Neural cell (in vitro differentiated cells): ENCODE results near the gene DUSP18. TPM values are rescaled to one million over a fixed set of nuclear protein-coding genes. Genes with fewer than 3 reads are reported as not detected.
"Not testable (repeated sequence)": the region's sequence is repeated elsewhere in the genome, so short reads cannot be mapped to it uniquely, and the experiment has no call there.

Experiments used
- H2AFZ ChIP-seq: fragments of 200-600, 300-800 bp; sonication (generic), shearing (Covaris generic); 2 replicates; pipeline ENCODE4 v1.6.0; 2014; ENCODE audit warnings: low read depth, mild to moderate bottlenecking, antibody characterized with exemption, low read length, moderate library complexity
- H3F3A ChIP-seq: fragments of 200-600 bp; shearing (Covaris generic); 2 replicates; pipeline ENCODE4 v1.6.1; 2016; ENCODE audit warnings: mild to moderate bottlenecking, moderate library complexity, mixed read lengths, antibody characterized with exemption, low read length; ENCODE audit not compliant: insufficient read depth, poor library complexity, severe bottlenecking
- H3K27ac ChIP-seq: fragments of 200-600, 300-800 bp; sonication (generic), shearing (Covaris generic); 2 replicates; pipeline ENCODE4 v1.5.1; 2014; ENCODE audit warnings: mild to moderate bottlenecking, low read length, moderate library complexity
- H3K27me3 ChIP-seq: fragments of 300-800, 200-600 bp; sonication (generic), shearing (Covaris generic); 2 replicates; pipeline ENCODE4 v1.6.0; 2014; ENCODE audit warnings: mild to moderate bottlenecking, low read depth, low read length, moderate library complexity; ENCODE audit not compliant: insufficient read depth
- H3K36me3 ChIP-seq: fragments of 300-800, 200-600 bp; sonication (generic), shearing (Covaris generic); 2 replicates; pipeline ENCODE4 v1.5.1; 2014; ENCODE audit warnings: mild to moderate bottlenecking, antibody characterized with exemption, low read length, moderate library complexity; ENCODE audit not compliant: insufficient read depth
- H3K4me2 ChIP-seq: fragments of 300-800, 200-600 bp; sonication (generic), shearing (Covaris generic); 2 replicates; pipeline ENCODE4 v1.6.0; 2014; ENCODE audit warnings: mild to moderate bottlenecking, low read length
- H3K4me3 ChIP-seq: fragments of 300-800, 200-600 bp; sonication (generic), shearing (Covaris generic); 2 replicates; pipeline ENCODE4 v1.5.1; 2014; ENCODE audit warnings: mild to moderate bottlenecking, low read length, moderate library complexity
- H3K79me2 ChIP-seq: fragments of 200-600 bp; shearing (Covaris generic); replicated peaks from 2 replicates; pipeline ENCODE4 v1.6.0; 2014; ENCODE audit warnings: mild to moderate bottlenecking, low read length, moderate library complexity; ENCODE audit not compliant: insufficient read depth
- H3K9ac ChIP-seq: fragments of 300-800, 200-600 bp; sonication (generic), shearing (Covaris generic); 2 replicates; pipeline ENCODE4 v1.6.1; 2016; ENCODE audit warnings: mild to moderate bottlenecking, low read length, mixed read lengths
- H3K9me2 ChIP-seq: fragments of 200-600 bp; shearing (Covaris generic); 2 replicates; pipeline ENCODE4 v1.6.1; 2016; ENCODE audit warnings: mild to moderate bottlenecking, low read length, mixed read lengths; ENCODE audit not compliant: insufficient read depth
- H3K9me3 ChIP-seq: fragments of 200-600, 300-800 bp; sonication (generic), shearing (Covaris generic); 2 replicates; pipeline ENCODE4 v1.6.1; 2016; ENCODE audit warnings: mild to moderate bottlenecking, mixed run types, low read length, moderate library complexity, mixed read lengths
- H4K20me1 ChIP-seq: fragments of 200-600 bp; shearing (Covaris generic); 2 replicates; pipeline ENCODE4 v1.6.1; 2016; ENCODE audit warnings: mild to moderate bottlenecking, mixed run types; ENCODE audit not compliant: insufficient read depth
- EP300 ChIP-seq: fragments of 450-650 bp; conservative IDR thresholded peaks from 2 replicates; pipeline ENCODE4 v1.6.1; 2014; ENCODE audit warnings: antibody characterized with exemption, mild to moderate bottlenecking, moderate library complexity; ENCODE audit not compliant: poor library complexity, severe bottlenecking
- EZH2 ChIP-seq: fragments of 200-600, 300-800 bp; shearing (Covaris generic), sonication (generic); IDR thresholded peaks from 2 replicates; pipeline ENCODE4 v1.6.1; 2014; ENCODE audit warnings: antibody characterized with exemption, low read length, borderline replicate concordance, mild to moderate bottlenecking; ENCODE audit not compliant: insufficient read depth, poor library complexity, severe bottlenecking
- MXI1 ChIP-seq: fragments of 450-650 bp; conservative IDR thresholded peaks from 2 replicates; pipeline ENCODE4 v1.6.1; 2014; ENCODE audit warnings: antibody characterized with exemption, mild to moderate bottlenecking; ENCODE audit not compliant: poor library complexity, severe bottlenecking
- POLR2AphosphoS5 ChIP-seq: IDR thresholded peaks from 2 replicates; pipeline ENCODE4 v1.6.1; 2012
- RAD21 ChIP-seq: fragments of 450-650 bp; conservative IDR thresholded peaks from 2 replicates; pipeline ENCODE4 v1.6.1; 2014; ENCODE audit warnings: antibody characterized with exemption, mild to moderate bottlenecking, moderate library complexity
- SMC3 ChIP-seq: fragments of 450-650 bp; conservative IDR thresholded peaks from 2 replicates; pipeline ENCODE4 v1.6.1; 2014; ENCODE audit warnings: antibody characterized with exemption, mild to moderate bottlenecking, moderate library complexity; ENCODE audit not compliant: poor library complexity
- TAF1 ChIP-seq: IDR thresholded peaks from 2 replicates; pipeline ENCODE4 v1.6.1; 2012; ENCODE audit warnings: low read depth
- polyA plus RNA-seq: library from polyadenylated mRNA; depleted of rRNA; stranded (reverse); fragments of >200 nt; gene quantifications from 2 replicates; pipeline ENCODE4 v1.2.3, GENCODE V29; 2014
- TF ChIP-seq, protein P1 (sequence below): IDR thresholded peaks from 2 replicates; pipeline ENCODE4 v1.6.1; 2012; ENCODE audit warnings: borderline replicate concordance
- TF ChIP-seq, protein P2 (sequence below): fragments of 450-650 bp; IDR thresholded peaks from 2 replicates; pipeline ENCODE4 v1.5.1; 2014; ENCODE audit warnings: antibody characterized with exemption, mild to moderate bottlenecking, moderate library complexity; ENCODE audit not compliant: poor library complexity, severe bottlenecking

Gene DUSP18
- polyA plus RNA-seq, 1 donor from 2014 or later = 18.6 TPM

DNA sequence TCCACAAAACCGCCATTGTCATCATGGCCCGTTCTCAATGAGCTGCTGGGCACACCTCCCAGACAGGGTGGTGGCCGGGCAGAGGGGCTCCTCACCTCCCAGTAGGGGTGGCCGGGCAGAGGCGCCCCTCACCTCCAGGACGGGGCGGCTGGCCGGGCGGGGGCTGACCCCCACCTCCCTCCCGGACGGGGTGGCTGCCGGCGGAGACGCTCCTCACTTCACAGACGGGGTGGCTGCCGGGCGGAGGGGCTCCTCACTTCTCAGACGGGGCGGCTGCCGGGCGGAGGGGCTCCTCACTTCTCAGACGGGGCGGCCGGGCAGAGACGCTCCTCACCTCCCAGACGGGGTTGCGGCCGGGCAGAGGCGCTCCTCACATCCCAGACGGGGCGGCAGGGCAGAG lies 36.2 kb downstream of the DUSP18 start:
- not testable (repeated sequence) for H3K4me2 ChIP-seq, H3K9ac ChIP-seq, H3F3A ChIP-seq, H4K20me1 ChIP-seq, H2AFZ ChIP-seq, H3K36me3 ChIP-seq, H3K27me3 ChIP-seq, H3K79me2 ChIP-seq, H3K4me3 ChIP-seq, H3K9me2 ChIP-seq, H3K9me3 ChIP-seq, H3K27ac ChIP-seq

DNA sequence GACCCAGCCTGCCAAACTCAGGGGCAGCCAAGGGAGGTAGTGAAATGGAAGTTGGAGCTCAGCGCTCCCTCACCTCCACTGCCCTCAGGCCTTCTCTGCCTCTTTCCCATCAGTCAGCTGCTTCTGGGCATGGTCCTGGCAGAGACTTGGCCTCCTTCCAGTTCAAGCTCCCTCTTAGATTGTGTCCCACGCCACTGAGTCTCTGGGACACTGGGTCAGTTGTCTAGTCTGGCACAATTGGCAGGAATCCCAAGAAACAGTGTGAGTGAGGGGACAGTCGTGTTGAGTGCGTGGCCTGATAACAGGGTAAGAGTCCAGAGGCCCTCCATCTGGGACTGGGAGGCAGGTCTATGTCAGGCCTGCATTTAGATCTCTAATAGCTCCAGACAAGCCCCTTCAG lies 39.2 kb downstream of the DUSP18 start:
- Histone ChIP-seq H3K9me3 (no peaks in the 10 kb centered on the region), H4K20me1 (no peaks in the 10 kb centered on the region), H3K27ac (no peak overlapping the region), H3K4me2 (no peak overlapping the region), H3K27me3 (no peaks in the 10 kb centered on the region), H3F3A (no peaks in the 10 kb centered on the region), H3K9me2 (no peaks in the 10 kb centered on the region), H3K9ac (no peak overlapping the region), H3K4me3 (no peak overlapping the region), H2AFZ (no peak overlapping the region), H3K79me2 (no peaks in the 10 kb centered on the region), H3K36me3 (no peaks in the 10 kb centered on the region)
- TF ChIP-seq EP300 (no peak), EZH2 (no peak), SMC3 (no peak), MXI1 (no peak), POLR2AphosphoS5 (no peak), RAD21 (no peak), TAF1 (no peak)
- TF ChIP-seq, protein P1, sequence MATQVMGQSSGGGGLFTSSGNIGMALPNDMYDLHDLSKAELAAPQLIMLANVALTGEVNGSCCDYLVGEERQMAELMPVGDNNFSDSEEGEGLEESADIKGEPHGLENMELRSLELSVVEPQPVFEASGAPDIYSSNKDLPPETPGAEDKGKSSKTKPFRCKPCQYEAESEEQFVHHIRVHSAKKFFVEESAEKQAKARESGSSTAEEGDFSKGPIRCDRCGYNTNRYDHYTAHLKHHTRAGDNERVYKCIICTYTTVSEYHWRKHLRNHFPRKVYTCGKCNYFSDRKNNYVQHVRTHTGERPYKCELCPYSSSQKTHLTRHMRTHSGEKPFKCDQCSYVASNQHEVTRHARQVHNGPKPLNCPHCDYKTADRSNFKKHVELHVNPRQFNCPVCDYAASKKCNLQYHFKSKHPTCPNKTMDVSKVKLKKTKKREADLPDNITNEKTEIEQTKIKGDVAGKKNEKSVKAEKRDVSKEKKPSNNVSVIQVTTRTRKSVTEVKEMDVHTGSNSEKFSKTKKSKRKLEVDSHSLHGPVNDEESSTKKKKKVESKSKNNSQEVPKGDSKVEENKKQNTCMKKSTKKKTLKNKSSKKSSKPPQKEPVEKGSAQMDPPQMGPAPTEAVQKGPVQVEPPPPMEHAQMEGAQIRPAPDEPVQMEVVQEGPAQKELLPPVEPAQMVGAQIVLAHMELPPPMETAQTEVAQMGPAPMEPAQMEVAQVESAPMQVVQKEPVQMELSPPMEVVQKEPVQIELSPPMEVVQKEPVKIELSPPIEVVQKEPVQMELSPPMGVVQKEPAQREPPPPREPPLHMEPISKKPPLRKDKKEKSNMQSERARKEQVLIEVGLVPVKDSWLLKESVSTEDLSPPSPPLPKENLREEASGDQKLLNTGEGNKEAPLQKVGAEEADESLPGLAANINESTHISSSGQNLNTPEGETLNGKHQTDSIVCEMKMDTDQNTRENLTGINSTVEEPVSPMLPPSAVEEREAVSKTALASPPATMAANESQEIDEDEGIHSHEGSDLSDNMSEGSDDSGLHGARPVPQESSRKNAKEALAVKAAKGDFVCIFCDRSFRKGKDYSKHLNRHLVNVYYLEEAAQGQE = no peak

DNA sequence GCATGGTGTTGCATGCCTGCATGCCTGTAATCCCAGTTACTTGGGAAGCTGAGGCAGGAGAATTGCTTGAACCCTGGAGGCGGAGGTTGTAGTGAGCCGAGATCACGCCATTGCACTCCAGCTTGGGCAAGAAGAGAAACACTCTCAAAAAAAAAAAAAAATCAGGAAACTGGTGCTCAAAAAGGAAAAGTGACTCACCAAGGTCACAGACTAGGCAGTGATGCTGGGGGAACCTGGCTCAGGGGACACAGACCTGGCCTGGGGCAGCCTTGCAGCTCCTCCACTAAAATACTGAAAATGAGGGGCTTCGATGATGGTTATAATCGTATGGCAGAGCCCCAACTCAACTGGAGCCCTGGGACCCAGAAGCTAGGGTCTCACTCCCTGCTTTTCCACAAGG lies 40.2 kb downstream of the DUSP18 start:
- no peak overlapping the region for H3K27ac ChIP-seq
- no peak overlapping the region for H3K9ac ChIP-seq
- no peaks in the 10 kb centered on the region for H4K20me1 ChIP-seq
- no peaks in the 10 kb centered on the region for H3K9me3 ChIP-seq
- H3K79me2 ChIP-seq = no peaks in the 10 kb centered on the region
- no peaks in the 10 kb centered on the region for H3K27me3 ChIP-seq
- no peaks in the 10 kb centered on the region for H3K9me2 ChIP-seq
- H3K4me3 ChIP-seq = no peak overlapping the region
- H3K4me2 ChIP-seq = no peak overlapping the region
- H3K36me3 ChIP-seq = no peaks in the 10 kb centered on the region
- TF ChIP-seq, protein P1 = no peak
- TF ChIP-seq EZH2 (no peak), TAF1 (no peak), SMC3 (no peak), EP300 (no peak), RAD21 (no peak)
- TF ChIP-seq, protein P2, sequence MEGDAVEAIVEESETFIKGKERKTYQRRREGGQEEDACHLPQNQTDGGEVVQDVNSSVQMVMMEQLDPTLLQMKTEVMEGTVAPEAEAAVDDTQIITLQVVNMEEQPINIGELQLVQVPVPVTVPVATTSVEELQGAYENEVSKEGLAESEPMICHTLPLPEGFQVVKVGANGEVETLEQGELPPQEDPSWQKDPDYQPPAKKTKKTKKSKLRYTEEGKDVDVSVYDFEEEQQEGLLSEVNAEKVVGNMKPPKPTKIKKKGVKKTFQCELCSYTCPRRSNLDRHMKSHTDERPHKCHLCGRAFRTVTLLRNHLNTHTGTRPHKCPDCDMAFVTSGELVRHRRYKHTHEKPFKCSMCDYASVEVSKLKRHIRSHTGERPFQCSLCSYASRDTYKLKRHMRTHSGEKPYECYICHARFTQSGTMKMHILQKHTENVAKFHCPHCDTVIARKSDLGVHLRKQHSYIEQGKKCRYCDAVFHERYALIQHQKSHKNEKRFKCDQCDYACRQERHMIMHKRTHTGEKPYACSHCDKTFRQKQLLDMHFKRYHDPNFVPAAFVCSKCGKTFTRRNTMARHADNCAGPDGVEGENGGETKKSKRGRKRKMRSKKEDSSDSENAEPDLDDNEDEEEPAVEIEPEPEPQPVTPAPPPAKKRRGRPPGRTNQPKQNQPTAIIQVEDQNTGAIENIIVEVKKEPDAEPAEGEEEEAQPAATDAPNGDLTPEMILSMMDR = no peak
- H3F3A ChIP-seq = no peaks in the 10 kb centered on the region
- H2AFZ ChIP-seq = no peak overlapping the region
